HepG2 (cell line): ENCODE results near the gene HCFC1R1. TPM values are rescaled to one million over a fixed set of nuclear protein-coding genes. Genes with fewer than 3 reads are reported as not detected.
A peak's percentile ranks its signal among the peaks of the same experiment; 100 is the strongest.

Experiments
- ATF7 ChIP-seq, 2 experiments: fragments of 450-650 bp in 1 of 2; sonication (generic) in 1 of 2; formaldehyde crosslinking in 1 of 2; IDR thresholded peaks; 2 replicates each; pipeline versions ENCODE4 v1.4.0 to v1.6.1; 2016 to 2020; ENCODE audit warnings: antibody characterized with exemption in 1 of 2, mild to moderate bottlenecking in 1 of 2, missing genetic modification reagents in 1 of 2
- ATF7-NPFF ChIP-seq: sonication (generic); formaldehyde crosslinking; IDR thresholded peaks from 2 replicates; pipeline ENCODE4 v1.8.1; 2023; ENCODE audit warnings: mild to moderate bottlenecking, low read depth, missing genetic modification reagents, moderate library complexity
- CBX1 ChIP-seq: IDR thresholded peaks from one replicate; pipeline ENCODE4 v1.6.1; 2016; ENCODE audit warnings: antibody characterized with exemption, low read depth
- CREBL2 ChIP-seq: sonication (generic); formaldehyde crosslinking; IDR thresholded peaks from 2 replicates; pipeline ENCODE4 v1.8.1; 2023; ENCODE audit warnings: missing genetic modification reagents, mild to moderate bottlenecking, borderline replicate concordance
- DMAP1 ChIP-seq: IDR thresholded peaks from 2 replicates; pipeline ENCODE4 v1.6.1; 2016
- FLYWCH1 ChIP-seq: sonication (generic); formaldehyde crosslinking; IDR thresholded peaks from 2 replicates; pipeline ENCODE4 v1.8.1; 2023; ENCODE audit warnings: mild to moderate bottlenecking, missing genetic modification reagents
- FOXO1 ChIP-seq: sonication (generic); formaldehyde crosslinking; IDR thresholded peaks from 2 replicates; pipeline ENCODE4 v1.4.0; 2020; ENCODE audit warnings: missing genetic modification reagents
- KDM5B ChIP-seq: sonication (generic); formaldehyde crosslinking; IDR thresholded peaks from 2 replicates; pipeline ENCODE4 v1.4.0; 2020; ENCODE audit warnings: missing genetic modification reagents, mild to moderate bottlenecking, borderline replicate concordance
- MATR3 ChIP-seq: sonication (generic); formaldehyde crosslinking; IDR thresholded peaks from 2 replicates; pipeline ENCODE4 v1.4.0; 2020; ENCODE audit warnings: missing genetic modification reagents
- PAXIP1 ChIP-seq: sonication (generic); formaldehyde crosslinking; conservative IDR thresholded peaks from 2 replicates; pipeline ENCODE4 v1.4.0; 2020; ENCODE audit warnings: mild to moderate bottlenecking, missing genetic modification reagents, moderate library complexity
- POLR2AphosphoS5 ChIP-seq: IDR thresholded peaks from 2 replicates; pipeline ENCODE4 v1.6.1; 2012; ENCODE audit warnings: low read depth, low read length
- SALL1 ChIP-seq: sonication (generic); formaldehyde crosslinking; IDR thresholded peaks from 2 replicates; pipeline ENCODE4 v1.8.0; 2022; ENCODE audit warnings: mild to moderate bottlenecking, missing genetic modification reagents
- SMAD1 ChIP-seq: sonication (generic); formaldehyde crosslinking; IDR thresholded peaks from 2 replicates; pipeline ENCODE4 v1.4.0; 2020; ENCODE audit warnings: missing genetic modification reagents, low read depth, mild to moderate bottlenecking, borderline replicate concordance
- STAT6 ChIP-seq: sonication (generic); formaldehyde crosslinking; IDR thresholded peaks from 2 replicates; pipeline ENCODE4 v1.4.0; 2020; ENCODE audit warnings: missing genetic modification reagents, mild to moderate bottlenecking, borderline replicate concordance
- TAF1 ChIP-seq: sonication (generic); formaldehyde crosslinking; IDR thresholded peaks from 2 replicates; pipeline ENCODE4 v1.4.0; 2020; ENCODE audit warnings: missing genetic modification reagents
- ZBTB3 ChIP-seq: sonication (generic); formaldehyde crosslinking; IDR thresholded peaks from 2 replicates; pipeline ENCODE4 v1.4.0; 2020; ENCODE audit warnings: low read depth, mild to moderate bottlenecking, moderate library complexity, missing genetic modification reagents, borderline replicate concordance
- ZNF263 ChIP-seq: sonication (generic); formaldehyde crosslinking; IDR thresholded peaks from 2 replicates; pipeline ENCODE4 v1.4.0; 2020; ENCODE audit warnings: missing genetic modification reagents
- ZNF383 ChIP-seq: sonication (generic); formaldehyde crosslinking; IDR thresholded peaks from 2 replicates; pipeline ENCODE4 v1.4.0; 2020; ENCODE audit warnings: missing genetic modification reagents, mild to moderate bottlenecking, borderline replicate concordance
- ZNF430 ChIP-seq: sonication (generic); formaldehyde crosslinking; IDR thresholded peaks from 2 replicates; pipeline ENCODE4 v1.9.0; 2021; ENCODE audit warnings: mild to moderate bottlenecking, missing genetic modification reagents
- ZNF563 ChIP-seq: sonication (generic); formaldehyde crosslinking; IDR thresholded peaks from 2 replicates; pipeline ENCODE4 v1.8.0; 2022; ENCODE audit warnings: mild to moderate bottlenecking, moderate library complexity, missing genetic modification reagents
- ZNF614 ChIP-seq: IDR thresholded peaks from 2 replicates; pipeline ENCODE4 v1.6.1; 2018; ENCODE audit warnings: missing biosample characterization, missing genetic modification reagents, inconsistent platforms, borderline replicate concordance
- ZNF746 ChIP-seq: sonication (generic); formaldehyde crosslinking; IDR thresholded peaks from 2 replicates; pipeline ENCODE4 v1.8.0; 2022; ENCODE audit warnings: mild to moderate bottlenecking, missing genetic modification reagents
- polyA plus RNA-seq, 8 experiments: library from polyadenylated mRNA; depleted of rRNA in 3 of 8; stranded (reverse) in 7 of 8; unstranded in 1 of 8; fragments of >200 nt; fragmentation: Illumina TruSeq in 4 of 8; extraction: Trizol in 4 of 8; gene quantifications; 2 replicates each; pipeline versions ENCODE4 v1.2.1 to v1.2.3, GENCODE V29; 2011 to 2016; ENCODE audit warnings: low read depth in 4 of 8, missing spikeins in 1 of 8, mixed read lengths in 1 of 8; ENCODE audit not compliant: insufficient read depth in 1 of 8
- total RNA-seq, 5 experiments: library from RNA; depleted of rRNA; stranded (reverse); fragments of >200 nt; fragmentation: Illumina TruSeq; extraction: Trizol; gene quantifications; 2 replicates each; pipeline ENCODE4 v1.2.3, GENCODE V29; 2016; ENCODE audit warnings: low read depth in 1 of 5

HCFC1R1 gene
- total and polyA plus RNA-seq, 2 of the 13 experiments (the other 11 are each of a cell fraction or from before 2014, with no cell fraction given) = 13.8 to 16.1 TPM

GRCh38 chr16:2981177-2981898, 42.4 kb downstream of the HCFC1R1 start (continued):
- peak; percentile 80; the same call in 1 of the 2 replicates for TF ChIP-seq STAT6 (CRISPR knock-in tag)
- TF ChIP-seq ATF7 (IDR thresholded peaks at IDR 0.05) = no peak
- no peak for TF ChIP-seq ATF7 (CRISPR knock-in tag; IDR thresholded peaks at IDR 0.05)
- TF ChIP-seq KDM5B (CRISPR knock-in tag) = no peak; the same call in 1 of the 2 replicates
- TF ChIP-seq ATF7-NPFF (CRISPR knock-in tag) = no peak
- peak; percentile 26; the same call in 1 of the 2 replicates for TF ChIP-seq ZNF746 (CRISPR knock-in tag)
- TF ChIP-seq FOXO1 (CRISPR knock-in tag) = 0 out of 2 replicates have a peak, but pooled peaks have one; percentile 6
- peak; percentile 53; the same call in 1 of the 2 replicates for TF ChIP-seq ZNF563 (CRISPR knock-in tag)
- 0 out of 2 replicates have a peak, but pooled peaks have one; percentile 28 for TF ChIP-seq SMAD1 (CRISPR knock-in tag)
- TF ChIP-seq ZBTB3 (CRISPR knock-in tag) = peak; percentile 52; the same call in 1 of the 2 replicates
- peak; percentile 41; the same call in 1 of the 2 replicates for TF ChIP-seq DMAP1
- peak; percentile 60 for TF ChIP-seq TAF1 (CRISPR knock-in tag)
- peak; percentile 65; the same call in 1 of the 2 replicates for TF ChIP-seq ZNF263 (CRISPR knock-in tag)
- TF ChIP-seq CBX1 = peak; percentile 44
- 0 out of 2 replicates have a peak, but pooled peaks have one; percentile 10 for TF ChIP-seq ZNF383 (CRISPR knock-in tag)
- no peak for TF ChIP-seq FLYWCH1 (CRISPR knock-in tag)
- no peak for TF ChIP-seq CREBL2 (CRISPR knock-in tag)
- peak; percentile 48 for TF ChIP-seq PAXIP1 (CRISPR knock-in tag)
- TF ChIP-seq ZNF430 (CRISPR knock-in tag) = 0 out of 2 replicates have a peak, but pooled peaks have one; percentile 26
- TF ChIP-seq POLR2AphosphoS5 = peak; percentile 73
- peak; percentile 45; the same call in 1 of the 2 replicates for TF ChIP-seq SALL1 (CRISPR knock-in tag)
- TF ChIP-seq ZNF614 (CRISPR knock-in tag) = peak; percentile 51; the same call in 1 of the 2 replicates
- TF ChIP-seq MATR3 (CRISPR knock-in tag) = no peak
